Measurements from ENCODE around the gene BCL2A1.
A peak's percentile ranks its signal among the peaks of the same experiment; 100 is the strongest.
"Not testable (repeated sequence)": the region's sequence is repeated elsewhere in the genome, so short reads cannot be mapped to it uniquely, and the experiment has no call there.

The BCL2A1 gene

GRCh38 chr15:79923515-79924169 is 47.4 kb downstream of the BCL2A1 start:
- peak; percentile 97 to 98 for DNase-seq (ENCODE audit: low read depth in 2 of 2)

- DNase-seq (ENCODE audit: low read depth in 2 of 2) = peak; percentile 54 to 61
These were observed 47.9 kb downstream of the BCL2A1 start for GRCh38 chr15:79923079-79923514.

- DNase-seq (ENCODE audit: low read depth in 2 of 2) = no peak
These were observed 48.4 kb downstream of the BCL2A1 start for GRCh38 chr15:79922512-79923078.

GRCh38 chr15:79919749-79920511 is 51.1 kb downstream of the BCL2A1 start:
- DNase-seq (ENCODE audit: low read depth in 2 of 2) = no peak

- DNase-seq (ENCODE audit: low read depth in 2 of 2) = no peak
These were observed 51.8 kb downstream of the BCL2A1 start for GRCh38 chr15:79919090-79919748.

GRCh38 chr15:79918278-79918677 is 52.7 kb downstream of the BCL2A1 start:
- DNase-seq (ENCODE audit: low read depth in 2 of 2) = no peak

- no peak for DNase-seq (ENCODE audit: low read depth in 2 of 2)
These were observed 54.4 kb downstream of the BCL2A1 start for GRCh38 chr15:79916502-79917132.

- not testable (repeated sequence) for DNase-seq (ENCODE audit: low read depth in 2 of 2)
These were observed 55.1 kb downstream of the BCL2A1 start for GRCh38 chr15:79915776-79916501.

- no peak for DNase-seq (ENCODE audit: low read depth in 2 of 2)
These were observed 56.3 kb downstream of the BCL2A1 start for GRCh38 chr15:79914728-79915127.
